H54 (cell line): Measurements from ENCODE around the gene CBX7.
"Not testable (repeated sequence)": the region's sequence is repeated elsewhere in the genome, so short reads cannot be mapped to it uniquely, and the experiment has no call there.

Source experiments
- DNase-seq: peaks from one replicate; pipeline ENCODE4 v3.0.0; 2011; ENCODE audit warnings: low spot score, mixed read lengths; ENCODE audit not compliant: insufficient read length
- FAIRE-seq: peaks from 3 replicates; lab custom pipeline; 2011; peaks lifted over from hg19 to GRCh38; lab: Jason Lieb, UNC
- POLR2A ChIP-seq: IDR thresholded peaks from 2 replicates; pipeline ENCODE4 v1.6.1; 2011; ENCODE audit warnings: low read depth, mild to moderate bottlenecking, low read length

CBX7 gene

DNA sequence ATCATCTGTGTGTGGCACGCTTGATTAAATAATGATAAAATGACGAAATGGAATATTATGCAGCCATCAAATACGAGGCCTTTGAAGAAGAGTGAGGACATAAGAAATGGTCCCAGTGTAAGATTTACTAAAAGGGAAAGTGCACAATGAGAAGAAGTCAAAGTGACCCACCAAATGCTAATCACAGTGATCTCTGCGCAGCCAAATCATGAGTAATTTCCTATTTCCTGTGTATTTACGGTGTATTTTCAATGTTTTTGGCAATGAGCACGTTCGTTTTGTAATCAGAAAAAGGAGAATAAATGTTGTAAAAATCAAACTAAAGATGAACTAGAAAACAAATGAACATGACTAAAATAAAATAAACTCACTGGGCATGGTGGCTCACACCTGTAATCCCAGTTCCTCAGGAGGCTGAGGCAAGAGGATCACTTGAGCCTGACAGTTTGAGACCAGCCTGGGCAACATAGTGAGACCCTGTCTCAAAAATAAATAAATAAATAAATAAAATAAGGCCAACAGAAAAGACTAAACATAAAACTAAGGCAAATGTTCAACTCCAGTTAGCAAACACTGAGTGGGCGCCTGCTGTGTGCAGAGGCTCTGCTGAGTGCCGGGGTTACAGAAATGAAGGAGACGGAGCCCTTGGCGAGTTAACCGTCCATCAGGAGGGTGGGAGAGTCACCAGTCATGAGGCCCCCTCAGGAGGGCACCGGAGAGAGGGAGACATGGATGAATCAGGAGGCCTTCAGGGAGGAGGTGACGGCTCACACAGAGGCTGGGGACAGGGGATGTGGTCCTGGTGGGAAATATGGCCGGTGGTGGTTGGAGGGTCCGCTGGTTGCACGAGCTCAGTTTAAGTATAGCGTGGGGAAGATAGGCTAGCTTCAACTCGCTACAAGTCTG, 26.0 kb upstream of the CBX7 start:
- no peak for TF ChIP-seq POLR2A
- DNase-seq, result no peak
- FAIRE-seq, result no peak

DNA sequence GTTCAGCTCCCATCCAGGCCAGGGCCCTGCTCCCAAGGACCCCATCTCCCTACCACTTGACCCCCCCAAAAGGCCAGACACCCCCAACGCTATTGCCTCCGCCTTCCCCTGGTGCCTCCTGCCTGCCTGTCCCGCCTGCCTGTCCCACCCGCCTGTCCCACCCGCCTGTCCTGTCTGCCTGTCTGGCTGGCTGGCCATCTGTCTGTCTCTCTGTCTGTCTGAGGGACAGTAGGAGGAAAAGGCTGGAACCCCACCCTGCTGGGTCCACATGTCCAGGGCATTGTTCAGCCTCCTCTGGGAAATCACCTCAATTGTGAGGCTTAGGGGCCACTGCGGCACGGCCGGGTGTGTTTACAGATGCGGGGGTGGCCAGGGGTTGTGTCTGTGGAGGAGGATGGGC, 25.3 kb upstream of the CBX7 start:
- DNase-seq (no peak), FAIRE-seq (no peak)
- TF ChIP-seq POLR2A, result no peak

GRCh38 chr22:39177456-39177775, 24.9 kb upstream of the CBX7 start:
- FAIRE-seq (no peak), DNase-seq (no peak)
- TF ChIP-seq POLR2A, result no peak

GRCh38 chr22:39176714-39177455, 24.4 kb upstream of the CBX7 start:
- DNase-seq (no peak), FAIRE-seq (no peak)
- TF ChIP-seq POLR2A, result no peak

GRCh38 chr22:39176143-39176713, 23.7 kb upstream of the CBX7 start:
- FAIRE-seq (no peak), DNase-seq (peak; percentile 74)
- no peak for TF ChIP-seq POLR2A

DNA sequence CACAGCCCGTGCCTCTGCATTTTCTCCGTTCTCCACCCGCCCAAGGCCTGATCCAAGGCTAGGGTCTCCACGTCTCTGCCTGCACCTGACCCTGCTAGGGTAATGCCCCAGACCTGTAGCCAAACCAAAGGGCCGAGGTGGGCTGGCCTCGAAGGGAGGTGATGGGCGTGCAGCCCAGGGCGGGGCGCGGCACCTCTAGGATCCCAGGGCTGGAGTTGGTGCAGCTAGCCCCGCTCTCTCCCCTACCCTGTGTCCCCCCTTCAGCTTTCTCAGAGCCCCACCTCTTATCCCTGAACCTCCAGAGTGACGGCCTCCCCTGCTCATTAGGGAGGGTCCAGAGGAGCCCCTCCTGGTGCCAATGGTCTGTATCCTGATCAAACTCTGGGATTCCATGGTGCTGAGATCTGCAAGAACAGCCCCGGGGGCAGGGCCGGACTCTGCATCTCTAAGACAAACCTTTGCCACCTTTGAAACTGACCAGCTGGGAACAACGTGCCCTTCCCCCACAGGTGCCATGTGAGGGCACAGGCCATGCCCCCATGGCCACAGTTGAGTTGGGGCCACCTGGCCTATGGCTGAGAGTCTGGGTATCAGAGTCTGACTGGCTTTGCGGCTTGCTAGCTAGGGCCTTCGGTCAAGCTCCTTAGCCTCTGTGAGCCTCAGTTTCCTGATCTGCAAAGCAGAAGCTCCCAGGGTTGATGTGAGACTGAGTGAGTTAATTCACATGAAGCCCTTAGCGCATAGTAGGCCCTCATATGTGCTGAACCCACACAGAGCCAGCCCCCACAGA, 23.1 kb upstream of the CBX7 start:
- DNase-seq, result no peak
- FAIRE-seq, result no peak
- no peak for TF ChIP-seq POLR2A

- peak; percentile 73 for DNase-seq
These were observed 22.2 kb upstream of the CBX7 start for GRCh38 chr22:39174498-39175352.

DNA sequence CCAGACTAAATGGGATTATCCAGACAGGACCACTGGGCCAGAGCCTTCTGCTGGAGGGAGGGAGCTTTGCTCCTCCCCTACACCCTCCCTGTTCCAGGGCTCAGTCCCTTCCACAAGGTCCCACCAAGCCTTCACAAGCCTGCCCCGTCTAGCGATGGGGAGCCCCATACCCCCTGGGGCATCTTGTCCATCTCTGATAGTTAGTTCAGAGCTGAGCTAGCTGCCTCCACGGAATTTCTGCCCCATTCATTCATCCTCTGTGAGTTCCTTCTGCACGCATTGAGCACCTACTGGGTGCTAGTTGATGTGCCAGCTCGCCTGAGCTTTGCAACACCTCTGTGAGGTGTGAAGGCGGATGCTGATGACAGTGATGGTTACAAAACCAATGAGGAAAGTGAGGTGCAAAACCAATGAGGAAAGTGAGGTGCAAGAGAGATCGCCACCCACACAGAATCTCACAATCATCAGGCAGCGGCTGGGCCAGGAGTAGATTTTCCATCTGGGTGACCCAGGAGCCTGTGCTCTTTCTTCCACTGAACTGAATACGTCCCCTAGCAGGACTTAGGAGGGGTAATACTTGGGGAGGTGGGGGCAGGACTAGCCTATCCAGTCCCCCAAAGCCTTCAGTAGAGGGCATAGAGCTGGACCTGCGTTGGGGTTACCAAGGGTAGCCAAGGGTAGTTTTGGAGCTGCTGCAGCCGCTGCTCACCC, 21.5 kb upstream of the CBX7 start:
- TF ChIP-seq POLR2A, result no peak
- DNase-seq, result no peak
- no peak for FAIRE-seq

More at GRCh38 chr22:39174498-39175352, 22.2 kb upstream of the CBX7 start:
- TF ChIP-seq POLR2A, result no peak
- no peak for FAIRE-seq

- no peak for TF ChIP-seq POLR2A
- DNase-seq, result no peak
- FAIRE-seq, result no peak
These were observed 20.7 kb upstream of the CBX7 start for GRCh38 chr22:39173050-39173706.

- not testable (repeated sequence) for FAIRE-seq, DNase-seq
These were observed 20.0 kb upstream of the CBX7 start for GRCh38 chr22:39172265-39173049.

GRCh38 chr22:39171623-39172264, 19.3 kb upstream of the CBX7 start:
- FAIRE-seq (no peak), DNase-seq (no peak)
- TF ChIP-seq POLR2A, result no peak
